GM21737 (cell line): Measurements from ENCODE around the gene CTBP1.
A peak's percentile ranks its signal among the peaks of the same experiment; 100 is the strongest.

Source experiments
- ATAC-seq: cut with Tn5 transposase; IDR thresholded peaks from one replicate; pipeline ENCODE4 v1.9.1; 2021; ENCODE audit warnings: mild to moderate bottlenecking, moderate library complexity; ENCODE audit not compliant: unreplicated experiment

CTBP1 gene

GRCh38 chr4:1177274-1178141, 71.4 kb downstream of the CTBP1 start:
- no peak for ATAC-seq

GRCh38 chr4:1176398-1177273, 72.3 kb downstream of the CTBP1 start:
- ATAC-seq, result no peak

GRCh38 chr4:1175635-1176229, 73.2 kb downstream of the CTBP1 start:
- no peak for ATAC-seq

- no peak for ATAC-seq
Observed at GRCh38 chr4:1174941-1175634, 73.8 kb downstream of the CTBP1 start.

- ATAC-seq, result no peak
Observed at GRCh38 chr4:1172971-1173757, 75.8 kb downstream of the CTBP1 start.

- no peak for ATAC-seq
Observed at GRCh38 chr4:1172228-1172851, 76.6 kb downstream of the CTBP1 start, which contains the start of gene SPON2. TSS of gene SPON2 (minus strand) at chr4:1172583.

- ATAC-seq, result no peak
Observed at GRCh38 chr4:1171311-1172227, 77.4 kb downstream of the CTBP1 start.

- ATAC-seq, result no peak
Observed at GRCh38 chr4:1170976-1171310, 78.0 kb downstream of the CTBP1 start.

- no peak for ATAC-seq
Observed at GRCh38 chr4:1170156-1170975, 78.6 kb downstream of the CTBP1 start.

GRCh38 chr4:1169691-1170096, 79.2 kb downstream of the CTBP1 start:
- ATAC-seq, result no peak

GRCh38 chr4:1169171-1169671, 79.7 kb downstream of the CTBP1 start:
- no peak for ATAC-seq

GRCh38 chr4:1168191-1169101, 80.5 kb downstream of the CTBP1 start:
- no peak for ATAC-seq

- peak; percentile 82 for ATAC-seq
Observed at GRCh38 chr4:1167244-1167949, 81.5 kb downstream of the CTBP1 start.

- ATAC-seq, result no peak
Observed at GRCh38 chr4:1166509-1167243, 82.3 kb downstream of the CTBP1 start.

- no peak for ATAC-seq
Observed at GRCh38 chr4:1164956-1165545, 83.9 kb downstream of the CTBP1 start.
